NCI-H82 (cell line): ENCODE measurements around the gene RCAN1.

Experiments used
- DNase-seq: peaks from one replicate; lab custom pipeline; 2025; lab: John Stamatoyannopoulos, UW

Gene RCAN1

GRCh38 chr21:34598931-34599400 lies 15.9 kb downstream of the RCAN1 start:
- no peak for DNase-seq

GRCh38 chr21:34597406-34597805 lies 17.5 kb downstream of the RCAN1 start:
- no peak for DNase-seq

- no peak for DNase-seq
Observed at GRCh38 chr21:34596561-34597271, 18.2 kb downstream of the RCAN1 start.

- DNase-seq = no peak
Observed at GRCh38 chr21:34595457-34595856, 19.5 kb downstream of the RCAN1 start.

- no peak for DNase-seq
Observed at GRCh38 chr21:34594566-34595234, 20.2 kb downstream of the RCAN1 start.

- no peak for DNase-seq
Observed at GRCh38 chr21:34593954-34594531, 20.9 kb downstream of the RCAN1 start.

GRCh38 chr21:34593423-34593822 lies 21.5 kb downstream of the RCAN1 start:
- DNase-seq = no peak

- peak; percentile 42 for DNase-seq
Observed at GRCh38 chr21:34592120-34592955, 22.6 kb downstream of the RCAN1 start.

- no peak for DNase-seq
Observed at GRCh38 chr21:34590520-34590919, 24.4 kb downstream of the RCAN1 start.

- peak; percentile 68 for DNase-seq
Observed at GRCh38 chr21:34589511-34590282, 25.2 kb downstream of the RCAN1 start.

GRCh38 chr21:34583926-34584563 lies 30.9 kb downstream of the RCAN1 start:
- DNase-seq = no peak

GRCh38 chr21:34582506-34583150 lies 32.3 kb downstream of the RCAN1 start:
- DNase-seq = peak; percentile 38

GRCh38 chr21:34580181-34580700 lies 34.7 kb downstream of the RCAN1 start:
- DNase-seq = no peak

GRCh38 chr21:34579411-34579810 lies 35.5 kb downstream of the RCAN1 start:
- no peak for DNase-seq

GRCh38 chr21:34576041-34576511 lies 38.8 kb downstream of the RCAN1 start:
- no peak for DNase-seq

- peak; percentile 8 for DNase-seq
Observed at GRCh38 chr21:34574601-34575529, 40.0 kb downstream of the RCAN1 start.

- DNase-seq = no peak
Observed at GRCh38 chr21:34571994-34572393, 42.9 kb downstream of the RCAN1 start.

GRCh38 chr21:34570313-34570712 lies 44.6 kb downstream of the RCAN1 start:
- DNase-seq = no peak

GRCh38 chr21:34569381-34569979 lies 45.4 kb downstream of the RCAN1 start:
- no peak for DNase-seq
